Astrocyte of the cerebellum (primary cell): ENCODE data around the gene LCN10.

Source experiments
- DNase-seq: peaks from one replicate; pipeline ENCODE4 v3.0.0-alpha.2; 2011; ENCODE audit warnings: low read depth
- H3K4me3 ChIP-seq: 2 replicates; pipeline ENCODE4 v1.5.1; 2011; ENCODE audit warnings: mild to moderate bottlenecking, low read depth, low read length, moderate library complexity
- in situ Hi-C: cut with HindIII; loops from 2 replicates; pipeline ENCODE4 v1.10.0; 2017; ENCODE audit warnings: low sequenced_read_pairs
- TF ChIP-seq, protein P1 (sequence below): IDR thresholded peaks from 2 replicates; pipeline ENCODE4 v1.5.1; 2012; ENCODE audit warnings: low read length, low read depth, moderate library complexity, mild to moderate bottlenecking; ENCODE audit errors: missing control alignments

LCN10 gene

DNA sequence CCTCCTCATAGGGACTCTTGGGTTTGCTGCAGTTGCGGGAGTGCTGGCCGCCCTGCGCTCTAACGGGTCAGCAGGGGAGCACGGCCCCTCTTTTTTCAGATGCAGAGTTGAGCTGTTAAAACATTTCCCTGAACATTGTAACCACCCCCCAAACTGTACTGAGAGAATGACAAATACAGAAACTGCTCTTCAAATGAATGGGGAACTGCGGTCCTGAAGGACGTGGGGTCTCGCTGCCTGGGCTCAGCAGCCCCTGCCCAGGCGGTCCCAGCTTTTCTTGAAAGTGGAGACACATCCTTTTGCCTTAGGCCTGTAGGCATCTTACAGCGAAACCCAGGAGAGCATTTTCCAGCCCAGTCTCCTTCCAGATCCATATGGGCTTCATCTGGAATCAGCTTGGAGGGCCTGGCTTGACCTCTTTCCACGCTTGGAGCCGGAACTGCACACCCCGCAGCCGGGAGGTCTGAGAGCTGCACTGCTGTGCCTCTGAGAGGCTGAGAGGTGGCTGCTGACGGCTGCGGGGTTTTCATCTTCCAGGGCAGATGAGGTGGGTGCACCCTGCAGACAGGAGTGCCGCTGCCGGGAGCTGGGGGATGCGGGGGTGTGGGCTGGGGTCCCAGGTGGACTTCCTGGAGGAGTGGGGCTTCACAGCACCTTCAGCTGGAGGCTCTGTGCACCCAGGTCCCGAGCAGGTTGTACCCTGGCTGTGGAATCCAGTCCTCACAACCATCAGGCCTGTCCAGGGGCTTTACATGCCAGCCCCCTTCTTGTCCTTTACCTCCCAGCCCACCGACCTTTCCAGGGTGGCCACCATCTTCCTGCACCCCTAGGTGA, 54.2 kb downstream of the LCN10 start:
- H3K4me3 ChIP-seq: no peak overlapping the region
- TF ChIP-seq, protein P1, sequence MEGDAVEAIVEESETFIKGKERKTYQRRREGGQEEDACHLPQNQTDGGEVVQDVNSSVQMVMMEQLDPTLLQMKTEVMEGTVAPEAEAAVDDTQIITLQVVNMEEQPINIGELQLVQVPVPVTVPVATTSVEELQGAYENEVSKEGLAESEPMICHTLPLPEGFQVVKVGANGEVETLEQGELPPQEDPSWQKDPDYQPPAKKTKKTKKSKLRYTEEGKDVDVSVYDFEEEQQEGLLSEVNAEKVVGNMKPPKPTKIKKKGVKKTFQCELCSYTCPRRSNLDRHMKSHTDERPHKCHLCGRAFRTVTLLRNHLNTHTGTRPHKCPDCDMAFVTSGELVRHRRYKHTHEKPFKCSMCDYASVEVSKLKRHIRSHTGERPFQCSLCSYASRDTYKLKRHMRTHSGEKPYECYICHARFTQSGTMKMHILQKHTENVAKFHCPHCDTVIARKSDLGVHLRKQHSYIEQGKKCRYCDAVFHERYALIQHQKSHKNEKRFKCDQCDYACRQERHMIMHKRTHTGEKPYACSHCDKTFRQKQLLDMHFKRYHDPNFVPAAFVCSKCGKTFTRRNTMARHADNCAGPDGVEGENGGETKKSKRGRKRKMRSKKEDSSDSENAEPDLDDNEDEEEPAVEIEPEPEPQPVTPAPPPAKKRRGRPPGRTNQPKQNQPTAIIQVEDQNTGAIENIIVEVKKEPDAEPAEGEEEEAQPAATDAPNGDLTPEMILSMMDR: no peak
- in situ Hi-C loops: no loop called here
- DNase-seq: no peak
